GM21360 (cell line): ENCODE results near the gene C2CD4C.
"Not testable (repeated sequence)": the region's sequence is repeated elsewhere in the genome, so short reads cannot be mapped to it uniquely, and the experiment has no call there.

Experiments
- ATAC-seq: cut with Tn5 transposase; IDR thresholded peaks from one replicate; pipeline ENCODE4 v1.9.1; 2021; ENCODE audit warnings: mild to moderate bottlenecking, moderate library complexity; ENCODE audit not compliant: unreplicated experiment

The C2CD4C gene

DNA sequence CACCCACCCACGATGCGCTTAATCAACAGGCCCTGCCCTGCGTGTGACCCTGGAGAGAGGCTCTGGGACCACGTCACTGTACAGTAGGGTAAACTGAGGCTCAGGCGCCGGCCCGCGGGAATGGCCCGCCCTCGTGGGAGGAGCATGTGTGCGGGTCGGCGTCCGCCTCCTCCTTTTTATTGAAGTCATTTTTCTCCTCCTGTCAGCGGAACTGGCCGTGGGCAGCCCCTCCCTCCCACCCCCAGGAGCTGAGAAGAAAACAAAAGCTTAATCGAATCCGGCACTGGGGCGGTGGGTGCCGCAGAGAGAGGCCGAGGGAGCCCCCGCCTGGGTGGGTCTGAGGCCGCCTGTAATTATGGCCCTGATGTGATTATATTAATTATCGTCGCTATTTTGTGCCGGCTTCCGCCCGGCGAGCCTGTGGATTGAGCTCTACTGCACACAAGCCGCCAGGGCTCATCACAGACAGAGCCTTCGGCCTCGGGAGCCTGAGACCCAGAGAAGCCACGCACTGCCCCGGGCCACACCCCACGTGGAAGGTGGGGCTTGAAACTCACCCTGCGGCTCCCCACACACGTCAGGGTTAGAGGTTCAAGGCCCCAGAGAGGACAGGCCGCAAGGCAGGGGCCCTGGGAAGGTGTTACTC, 7.0 kb downstream of the C2CD4C start:
- no peak for ATAC-seq

DNA sequence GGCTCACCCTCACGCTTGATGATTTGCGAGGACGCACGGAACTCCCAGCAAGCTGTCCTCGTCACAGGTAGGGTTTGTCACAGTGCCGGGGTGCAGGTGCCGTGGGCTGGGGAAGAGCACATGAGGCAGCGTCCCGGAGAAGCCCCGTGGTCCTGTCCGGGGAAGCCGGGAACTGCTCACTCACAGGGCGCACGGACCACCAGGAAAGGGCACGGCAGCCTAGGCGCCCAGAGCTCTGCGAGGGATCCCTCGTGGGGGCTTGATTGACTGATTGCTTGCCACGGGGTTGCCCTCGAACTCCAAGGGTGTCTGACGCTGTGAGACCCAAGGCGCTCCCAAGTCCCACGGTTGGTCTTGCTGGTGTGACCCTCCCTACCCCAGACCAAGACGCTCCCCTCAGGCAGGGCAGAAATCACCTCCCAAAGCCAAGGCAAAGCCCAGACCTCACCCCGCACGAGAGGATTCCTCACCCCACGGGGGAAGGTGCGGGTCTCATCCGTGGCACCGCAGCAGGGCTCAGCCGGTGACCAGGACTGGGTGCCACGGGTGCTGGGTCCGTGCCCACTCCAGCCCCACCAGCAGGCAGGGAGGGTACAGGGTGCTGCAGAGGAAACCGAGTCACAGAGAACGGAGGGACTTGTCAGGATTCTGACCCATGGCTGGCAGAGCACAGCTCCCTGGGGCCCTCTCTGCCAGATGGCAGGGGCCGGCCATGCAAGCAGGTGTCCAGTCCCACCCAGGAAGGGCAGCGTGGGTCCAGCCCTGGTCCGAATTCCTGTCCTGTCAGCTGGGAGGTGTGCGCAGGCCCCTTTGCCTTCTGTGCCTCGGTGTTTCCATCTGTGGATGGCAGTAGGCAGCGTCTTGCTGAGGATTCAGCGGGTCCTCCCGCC, 7.7 kb downstream of the C2CD4C start:
- no peak for ATAC-seq

- ATAC-seq: no peak
These were observed 9.6 kb downstream of the C2CD4C start for GRCh38 chr19:399370-399769.

DNA sequence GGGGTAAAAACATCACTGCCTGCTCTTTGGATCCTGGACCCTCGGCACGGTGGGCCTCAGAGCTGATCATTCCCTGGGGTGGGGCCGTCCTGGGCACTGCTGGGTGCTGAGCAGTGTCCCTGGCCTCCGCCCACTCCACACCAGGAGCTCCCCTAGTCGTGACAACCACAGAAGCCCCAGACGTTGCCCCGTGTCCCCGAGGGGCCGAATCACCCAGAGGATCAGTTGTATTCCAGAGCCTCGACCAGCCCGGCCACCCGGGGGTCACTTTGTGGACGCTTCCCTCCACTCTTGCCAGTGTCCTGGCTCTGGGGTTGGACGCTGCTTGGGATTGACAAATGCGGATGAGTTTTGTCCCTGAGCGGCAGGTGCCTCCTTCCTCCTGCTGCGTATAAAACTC, 10.2 kb downstream of the C2CD4C start:
- ATAC-seq: no peak

DNA sequence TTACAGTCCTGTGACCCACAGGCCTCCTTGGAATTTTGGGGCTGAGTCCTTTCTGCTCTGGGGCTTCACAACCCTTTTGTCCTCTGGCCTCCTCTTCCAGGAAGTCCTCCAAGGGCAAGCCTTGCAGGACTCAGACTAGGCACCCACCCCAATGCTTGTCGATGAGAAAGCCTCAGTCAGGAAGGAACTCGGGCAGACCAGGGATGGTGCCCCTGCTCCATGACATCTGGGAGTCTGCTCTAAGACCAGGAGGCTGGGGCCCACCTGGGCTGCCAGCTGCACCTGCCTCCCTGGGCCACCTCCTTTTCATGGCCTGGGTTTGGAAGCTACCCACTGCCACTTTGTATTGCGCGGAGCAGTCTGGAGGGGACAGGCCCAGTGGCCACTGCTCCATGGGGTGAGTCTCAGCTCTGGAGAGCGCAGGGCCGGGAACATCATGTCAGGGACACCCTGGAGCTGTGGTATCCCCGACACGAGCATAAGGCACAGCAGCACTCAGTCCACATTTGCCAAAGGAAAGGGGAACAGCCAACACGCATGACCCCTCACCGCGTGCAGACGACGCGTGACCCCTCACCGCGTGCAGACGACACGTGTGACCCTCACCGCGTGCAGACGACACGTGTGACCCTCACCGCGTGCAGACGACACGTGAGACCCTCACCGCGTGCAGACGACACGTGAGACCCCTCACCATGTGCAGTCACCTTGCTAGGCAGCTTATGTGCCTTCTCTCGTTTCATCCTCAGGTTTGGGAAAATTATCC, 10.8 kb downstream of the C2CD4C start:
- ATAC-seq: no peak

- no peak for ATAC-seq
These were observed 11.6 kb downstream of the C2CD4C start for GRCh38 chr19:397321-397720.

GRCh38 chr19:395467-395866, 13.5 kb downstream of the C2CD4C start:
- ATAC-seq: no peak

DNA sequence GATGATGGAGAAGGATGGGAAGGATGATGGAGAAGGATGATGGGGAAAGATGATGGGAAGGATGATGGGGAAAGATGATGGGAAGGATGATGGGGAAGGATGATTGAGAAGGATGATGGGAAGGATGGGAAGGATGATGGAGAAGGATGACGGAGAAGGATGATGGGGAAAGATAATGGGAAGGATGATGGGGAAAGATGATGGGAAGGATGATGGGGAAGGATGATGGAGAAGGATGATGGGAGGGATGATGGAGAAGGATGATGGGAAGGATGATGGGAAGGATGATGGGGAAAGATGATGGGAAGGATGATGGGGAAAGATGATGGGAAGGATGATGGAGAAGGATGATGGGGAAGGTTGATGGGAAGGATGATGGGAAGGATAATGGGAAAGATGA, 14.1 kb downstream of the C2CD4C start:
- not testable (repeated sequence) for ATAC-seq

DNA sequence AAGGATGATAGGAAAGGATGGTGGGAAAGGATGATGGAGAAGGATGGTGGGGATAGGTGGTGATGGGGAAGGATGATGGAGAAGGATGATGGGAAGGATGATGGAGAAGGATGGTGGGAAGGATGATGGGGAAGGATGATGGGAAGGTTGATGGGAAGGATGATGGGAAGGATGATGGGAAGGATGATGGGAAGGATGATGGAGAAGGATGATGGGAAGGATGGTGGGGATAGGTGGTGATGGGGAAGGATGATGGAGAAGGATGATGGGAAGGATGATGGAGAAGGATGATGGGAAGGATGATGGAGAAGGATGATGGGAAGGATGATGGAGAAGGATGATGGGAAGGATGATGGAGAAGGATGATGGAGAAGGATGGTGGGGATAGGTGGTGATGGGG, 15.4 kb downstream of the C2CD4C start:
- not testable (repeated sequence) for ATAC-seq

GRCh38 chr19:392375-392970, 16.5 kb downstream of the C2CD4C start:
- ATAC-seq: no peak

DNA sequence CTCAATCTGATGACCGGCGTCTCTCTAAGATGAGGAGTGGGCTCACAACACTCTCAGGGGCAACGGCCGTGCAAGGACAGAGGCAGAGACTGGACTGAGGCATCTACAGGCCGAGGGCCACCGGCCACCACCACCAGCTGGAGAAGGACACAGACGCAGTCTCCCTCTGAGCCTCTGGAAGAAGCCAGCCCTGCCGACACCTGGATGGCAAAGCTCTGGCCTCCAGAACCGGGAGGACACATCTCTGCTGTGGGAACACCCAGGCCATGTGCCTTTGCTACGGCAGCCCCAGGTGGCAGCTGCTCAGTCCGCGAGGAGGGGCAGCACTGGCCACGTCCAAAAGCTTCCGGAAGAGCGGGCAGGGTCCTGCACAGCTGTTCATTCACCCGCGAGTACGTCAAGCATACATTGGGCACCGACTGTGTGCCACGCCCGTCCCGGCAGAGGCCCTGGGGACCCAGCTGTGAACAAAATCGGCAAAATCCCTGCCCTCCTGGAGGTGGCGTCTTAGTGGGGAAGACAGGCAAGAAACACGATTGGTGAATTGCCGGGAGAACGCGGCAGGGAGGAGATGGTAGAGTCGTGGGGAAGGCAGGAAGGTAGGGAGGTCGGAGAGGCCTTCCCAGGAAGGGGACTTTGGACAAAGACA, 17.1 kb downstream of the C2CD4C start:
- no peak for ATAC-seq

DNA sequence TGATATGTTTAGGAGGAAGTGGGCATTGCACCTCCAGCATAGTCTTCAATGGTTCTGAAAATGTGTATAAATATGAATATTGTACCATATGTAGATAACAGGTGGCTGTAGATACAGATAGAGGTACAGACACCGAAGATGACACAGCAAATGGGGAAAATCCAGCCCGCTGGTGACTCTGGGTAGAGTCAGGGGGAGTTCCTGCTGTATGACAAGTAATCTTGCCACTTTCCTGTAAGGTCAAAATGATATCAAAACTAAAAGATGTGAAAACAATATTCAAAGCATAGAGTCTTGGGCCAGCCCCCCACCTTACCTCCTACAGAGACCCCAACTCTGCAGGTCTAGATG, 17.8 kb downstream of the C2CD4C start:
- ATAC-seq: no peak

DNA sequence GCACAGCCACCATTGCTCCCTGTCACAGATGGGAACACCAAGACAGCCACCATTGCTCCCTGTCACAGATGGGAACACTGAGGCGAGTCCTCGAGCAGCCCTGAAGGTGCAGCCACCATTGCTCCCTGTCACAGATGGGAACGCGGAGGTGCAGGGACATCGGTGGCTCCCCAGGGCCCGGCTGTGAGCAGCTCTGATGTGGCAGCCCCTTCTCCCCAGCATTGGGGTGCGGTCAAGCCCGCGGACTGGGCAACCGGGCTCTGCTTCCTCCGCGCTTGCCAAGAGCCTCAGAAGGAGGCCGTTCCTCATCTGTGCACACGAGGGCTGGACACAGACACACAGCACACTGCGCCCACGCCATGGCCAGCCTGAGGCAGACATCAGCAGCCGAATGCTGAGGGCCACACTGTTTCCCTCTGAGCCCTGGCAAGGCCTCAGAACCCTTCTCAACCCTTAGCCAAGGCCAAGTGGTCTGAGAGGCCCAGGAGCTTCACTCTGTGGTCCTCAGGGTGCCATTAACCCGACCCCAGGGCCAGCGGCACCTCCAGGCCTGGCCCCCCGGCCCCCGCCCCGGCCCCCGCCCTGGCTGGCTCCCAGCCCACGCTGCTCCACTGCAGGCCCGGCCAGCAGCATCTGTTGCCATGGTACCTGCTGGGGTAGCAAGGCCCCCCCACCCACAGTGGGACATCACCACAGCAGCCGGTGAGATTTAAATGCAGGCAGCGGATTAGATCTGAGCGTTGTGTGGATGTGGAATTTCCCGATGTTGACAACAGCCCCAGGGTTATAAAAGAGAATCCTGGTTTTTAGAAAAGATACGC, 18.4 kb downstream of the C2CD4C start:
- ATAC-seq: no peak

DNA sequence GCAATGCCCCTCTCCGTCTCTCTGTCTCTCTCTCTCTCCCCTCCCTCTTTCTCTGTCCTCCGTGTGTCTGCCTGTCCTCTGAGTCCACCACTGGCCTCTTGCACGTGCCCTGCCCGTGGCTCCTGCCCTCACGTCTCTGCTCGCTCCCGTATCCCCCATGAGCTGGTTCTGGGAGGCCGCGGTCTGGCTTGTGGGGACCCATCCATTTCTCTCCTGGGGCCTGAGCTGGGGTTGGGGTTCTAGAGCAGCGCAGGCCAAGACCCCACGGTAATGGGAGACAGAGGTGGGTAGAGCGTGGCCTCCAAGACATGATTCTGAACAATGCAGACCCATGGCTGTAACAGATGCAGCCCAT, 19.0 kb downstream of the C2CD4C start:
- ATAC-seq: no peak

DNA sequence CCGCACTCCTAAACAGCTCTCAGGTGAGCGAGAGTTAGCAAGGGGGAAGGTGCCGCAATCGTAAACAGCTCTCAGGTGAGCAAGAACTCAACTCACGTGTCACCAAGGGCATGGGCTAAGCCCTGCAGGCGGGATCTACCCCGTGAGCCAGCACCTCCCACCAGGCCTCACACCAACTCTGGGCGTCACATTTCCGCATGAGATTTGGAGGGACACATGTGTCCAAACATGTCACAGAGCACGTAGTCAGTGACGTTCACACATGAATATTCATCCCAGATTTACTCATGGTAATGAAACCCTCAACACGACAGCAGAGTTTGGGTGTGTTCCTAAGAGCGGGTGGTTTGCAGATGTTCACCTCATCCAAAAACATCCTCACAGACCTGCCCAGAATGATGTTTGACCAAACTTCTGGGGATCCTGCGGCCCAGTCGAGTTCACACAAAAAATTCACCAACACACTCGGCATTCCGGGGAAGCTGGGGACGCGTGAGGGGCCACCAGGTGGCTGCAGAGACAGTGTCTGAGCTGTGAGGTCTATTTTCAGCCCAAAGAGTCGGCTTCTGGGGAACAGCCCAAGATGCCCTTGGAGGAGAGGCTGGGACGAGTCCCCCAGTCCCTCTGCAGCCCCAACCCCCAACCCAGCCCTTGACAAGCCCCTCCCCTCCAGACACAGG, 19.6 kb downstream of the C2CD4C start:
- no peak for ATAC-seq

- no peak for ATAC-seq
These were observed 20.3 kb downstream of the C2CD4C start for GRCh38 chr19:388691-389090.

DNA sequence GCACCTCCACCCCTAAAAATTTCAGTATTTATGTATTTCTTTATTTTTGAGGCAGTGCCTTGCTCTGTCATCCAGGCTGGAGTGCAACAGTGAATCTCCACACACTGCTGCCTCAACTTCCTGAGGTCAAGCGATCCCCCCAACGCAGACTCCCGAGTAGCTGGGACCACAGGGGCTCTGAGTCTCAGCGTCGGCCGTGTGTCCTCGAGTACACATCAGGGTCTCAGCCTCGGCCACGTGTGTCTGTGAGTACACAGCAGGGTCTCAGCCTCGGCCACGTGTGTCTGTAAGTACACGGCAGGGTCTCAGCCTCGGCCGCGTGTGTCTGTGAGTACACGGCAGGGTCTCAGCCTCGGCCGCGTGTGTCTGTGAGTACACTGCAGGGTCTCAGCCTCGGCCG, 21.2 kb downstream of the C2CD4C start:
- no peak for ATAC-seq

GRCh38 chr19:386632-387301, 22.2 kb downstream of the C2CD4C start:
- ATAC-seq: not testable (repeated sequence)

DNA sequence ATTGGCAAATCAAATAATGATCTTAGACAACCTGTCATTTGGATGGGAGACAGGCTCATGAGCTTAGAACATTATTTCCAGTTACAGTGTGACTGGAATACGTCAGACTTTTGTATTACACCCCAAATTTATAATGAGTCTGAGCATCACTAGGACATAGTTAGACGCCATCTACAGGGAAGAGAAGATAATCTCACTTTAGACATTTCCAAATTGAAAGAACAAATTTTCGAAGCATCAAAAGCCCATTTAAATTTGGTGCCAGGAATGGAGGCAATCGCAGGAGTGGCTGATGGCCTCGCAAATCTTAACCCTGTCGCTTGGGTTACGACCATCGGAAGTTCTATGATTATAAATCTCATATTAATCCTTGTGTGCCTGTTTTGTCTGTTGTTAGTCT, 22.8 kb downstream of the C2CD4C start:
- ATAC-seq: not testable (repeated sequence)
